Chondrocyte (in vitro differentiated cells): ENCODE measurements around the gene BASP1. TPM values are rescaled to one million over a fixed set of nuclear protein-coding genes. Genes with fewer than 3 reads are reported as not detected.
"Not testable (repeated sequence)": the region's sequence is repeated elsewhere in the genome, so short reads cannot be mapped to it uniquely, and the experiment has no call there.

Experiments
- DNase-seq: peaks from one replicate; pipeline ENCODE4 v3.0.0; 2021; ENCODE audit warnings: mixed read lengths, low spot score
- H3K27ac Mint-ChIP-seq: one replicate; pipeline ENCODE4 v1.8.0; 2021; ENCODE audit warnings: mild to moderate bottlenecking, moderate library complexity, mixed read lengths; ENCODE audit not compliant: unreplicated experiment
- H3K27me3 Mint-ChIP-seq: 2 replicates; pipeline ENCODE4 v1.8.0; 2021; ENCODE audit warnings: low read depth, mixed read lengths
- H3K36me3 Mint-ChIP-seq: 2 replicates; pipeline ENCODE4 v1.8.0; 2021; ENCODE audit warnings: low read depth, mixed read lengths
- H3K4me1 Mint-ChIP-seq: 2 replicates; pipeline ENCODE4 v1.8.0; 2021; ENCODE audit warnings: low read depth, mild to moderate bottlenecking, mixed read lengths
- H3K4me3 Mint-ChIP-seq: one replicate; pipeline ENCODE4 v1.8.0; 2021; ENCODE audit warnings: mild to moderate bottlenecking, moderate library complexity, mixed read lengths; ENCODE audit not compliant: unreplicated experiment
- H3K9me3 Mint-ChIP-seq: 2 replicates; pipeline ENCODE4 v1.8.0; 2021; ENCODE audit warnings: low read depth, mixed read lengths
- CTCF ChIP-seq: fragments of 200-600 bp; sonication (generic); IDR thresholded peaks from 2 replicates; pipeline ENCODE4 v1.5.0; 2021; ENCODE audit warnings: antibody characterized with exemption, mild to moderate bottlenecking, moderate library complexity
- total RNA-seq: library from RNA; stranded (reverse); gene quantifications from 3 replicates; pipeline ENCODE4 v1.2.1, GENCODE V29; 2021

Gene BASP1
- total RNA-seq, 1 donor from 2014 or later, result 181 TPM

GRCh38 chr5:17239953-17240352, 22.5 kb downstream of the BASP1 start:
- no peak for DNase-seq
- peaks cover 9% of the 10 kb centered on the region for H3K36me3 Mint-ChIP-seq
- no peak overlapping the region for H3K27ac Mint-ChIP-seq
- no peak overlapping the region for H3K4me3 Mint-ChIP-seq
- H3K9me3 Mint-ChIP-seq, result no peaks in the 10 kb centered on the region
- peaks cover 77% of the 10 kb centered on the region for H3K4me1 Mint-ChIP-seq
- H3K27me3 Mint-ChIP-seq, result no peaks in the 10 kb centered on the region
- TF ChIP-seq CTCF, result no peak

GRCh38 chr5:17240487-17240886, 23.1 kb downstream of the BASP1 start:
- Mint-ChIP-seq H3K27me3 (no peaks in the 10 kb centered on the region), H3K4me3 (no peak overlapping the region), H3K4me1 (peaks cover 74% of the 10 kb centered on the region), H3K9me3 (no peaks in the 10 kb centered on the region), H3K27ac (peak overlapping the region; percentile 27), H3K36me3 (peaks cover 9% of the 10 kb centered on the region)
- DNase-seq, result no peak
- TF ChIP-seq CTCF, result no peak

- H3K27me3 Mint-ChIP-seq, result no peaks in the 10 kb centered on the region
- no peaks in the 10 kb centered on the region for H3K9me3 Mint-ChIP-seq
- H3K27ac Mint-ChIP-seq, result peak overlapping the region; percentile 75
- H3K4me1 Mint-ChIP-seq, result peaks cover 69% of the 10 kb centered on the region
- H3K4me3 Mint-ChIP-seq, result no peak overlapping the region
- no peak for TF ChIP-seq CTCF
- DNase-seq, result no peak
- peaks cover 8% of the 10 kb centered on the region for H3K36me3 Mint-ChIP-seq
Measured at GRCh38 chr5:17241635-17242034, 24.2 kb downstream of the BASP1 start.

- peaks cover 8% of the 10 kb centered on the region for H3K36me3 Mint-ChIP-seq
- no peaks in the 10 kb centered on the region for H3K27me3 Mint-ChIP-seq
- DNase-seq, result no peak
- TF ChIP-seq CTCF, result no peak
- H3K4me1 Mint-ChIP-seq, result peaks cover 72% of the 10 kb centered on the region
- H3K9me3 Mint-ChIP-seq, result no peaks in the 10 kb centered on the region
- H3K4me3 Mint-ChIP-seq, result no peak overlapping the region
- H3K27ac Mint-ChIP-seq, result peak overlapping the region; percentile 38
Measured at GRCh38 chr5:17243287-17244063, 26.0 kb downstream of the BASP1 start.

GRCh38 chr5:17249029-17249634, 31.7 kb downstream of the BASP1 start:
- Mint-ChIP-seq H3K4me3 (no peak overlapping the region), H3K27ac (peak overlapping the region; percentile 95)

GRCh38 chr5:17249841-17250240, 32.4 kb downstream of the BASP1 start:
- peaks cover 11% of the 10 kb centered on the region for H3K36me3 Mint-ChIP-seq

More at GRCh38 chr5:17249029-17249634, 31.7 kb downstream of the BASP1 start:
- peaks cover 11% of the 10 kb centered on the region for H3K36me3 Mint-ChIP-seq
- no peaks in the 10 kb centered on the region for H3K27me3 Mint-ChIP-seq
- peaks cover 71% of the 10 kb centered on the region for H3K4me1 Mint-ChIP-seq
- TF ChIP-seq CTCF, result peak; percentile 43
- DNase-seq, result no peak
- H3K9me3 Mint-ChIP-seq, result no peaks in the 10 kb centered on the region

More at GRCh38 chr5:17249841-17250240, 32.4 kb downstream of the BASP1 start:
- not testable (repeated sequence) for H3K27me3 Mint-ChIP-seq, DNase-seq, H3K9me3 Mint-ChIP-seq
- peak overlapping the region; percentile 10 for H3K4me3 Mint-ChIP-seq
- H3K27ac Mint-ChIP-seq, result peak overlapping the region; percentile 95
- H3K4me1 Mint-ChIP-seq, result peaks cover 74% of the 10 kb centered on the region
